ENCODE measurements around the gene ABI2.

DNA sequence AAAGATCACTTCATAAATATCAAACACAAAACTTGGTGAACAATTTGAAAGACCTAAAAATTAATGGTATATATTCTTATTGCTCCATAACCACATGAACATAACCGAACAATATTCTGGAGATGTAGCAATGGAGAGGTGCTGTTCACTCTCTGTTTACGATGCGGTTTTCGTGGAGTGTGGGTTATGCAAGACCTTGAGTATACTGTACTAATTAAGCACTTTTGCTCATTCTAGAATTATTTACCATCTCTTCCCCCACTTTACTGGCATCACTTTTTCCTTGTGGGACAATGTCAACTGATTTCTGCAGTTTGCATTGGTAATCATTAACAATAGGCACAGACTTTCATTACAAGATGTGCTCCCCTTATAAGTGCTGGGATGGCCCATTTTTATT, 109.3 kb downstream of the ABI2 start:
- TF ChIP-seq, protein P1, sequence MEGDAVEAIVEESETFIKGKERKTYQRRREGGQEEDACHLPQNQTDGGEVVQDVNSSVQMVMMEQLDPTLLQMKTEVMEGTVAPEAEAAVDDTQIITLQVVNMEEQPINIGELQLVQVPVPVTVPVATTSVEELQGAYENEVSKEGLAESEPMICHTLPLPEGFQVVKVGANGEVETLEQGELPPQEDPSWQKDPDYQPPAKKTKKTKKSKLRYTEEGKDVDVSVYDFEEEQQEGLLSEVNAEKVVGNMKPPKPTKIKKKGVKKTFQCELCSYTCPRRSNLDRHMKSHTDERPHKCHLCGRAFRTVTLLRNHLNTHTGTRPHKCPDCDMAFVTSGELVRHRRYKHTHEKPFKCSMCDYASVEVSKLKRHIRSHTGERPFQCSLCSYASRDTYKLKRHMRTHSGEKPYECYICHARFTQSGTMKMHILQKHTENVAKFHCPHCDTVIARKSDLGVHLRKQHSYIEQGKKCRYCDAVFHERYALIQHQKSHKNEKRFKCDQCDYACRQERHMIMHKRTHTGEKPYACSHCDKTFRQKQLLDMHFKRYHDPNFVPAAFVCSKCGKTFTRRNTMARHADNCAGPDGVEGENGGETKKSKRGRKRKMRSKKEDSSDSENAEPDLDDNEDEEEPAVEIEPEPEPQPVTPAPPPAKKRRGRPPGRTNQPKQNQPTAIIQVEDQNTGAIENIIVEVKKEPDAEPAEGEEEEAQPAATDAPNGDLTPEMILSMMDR (IDR thresholded peaks at IDR 0.05): no peak
- no peak for TF ChIP-seq POLR2A (IDR thresholded peaks at IDR 0.05)
